Thyroid gland (tissue), 4 donors: ENCODE data around the gene ADGRF4.

Source experiments
- CTCF ChIP-seq, 6 experiments: fragments of 200-600 bp in 3 of 6; fragments of 450-650 bp in 3 of 6; sonication (generic) in 3 of 6; IDR thresholded peaks; one replicate each; pipeline ENCODE4 v1.5.1; 2016 to 2019; ENCODE audit warnings: antibody characterized with exemption in 6 of 6, mild to moderate bottlenecking in 2 of 6, inconsistent platforms in 1 of 6, moderate library complexity in 1 of 6
- POLR2A ChIP-seq, 2 donors: fragments of 450-650 bp; IDR thresholded peaks; one replicate each; pipeline ENCODE4 v1.6.1; 2017; ENCODE audit warnings: antibody characterized with exemption in 2 of 2, mild to moderate bottlenecking in 2 of 2, moderate library complexity in 1 of 2

DNA sequence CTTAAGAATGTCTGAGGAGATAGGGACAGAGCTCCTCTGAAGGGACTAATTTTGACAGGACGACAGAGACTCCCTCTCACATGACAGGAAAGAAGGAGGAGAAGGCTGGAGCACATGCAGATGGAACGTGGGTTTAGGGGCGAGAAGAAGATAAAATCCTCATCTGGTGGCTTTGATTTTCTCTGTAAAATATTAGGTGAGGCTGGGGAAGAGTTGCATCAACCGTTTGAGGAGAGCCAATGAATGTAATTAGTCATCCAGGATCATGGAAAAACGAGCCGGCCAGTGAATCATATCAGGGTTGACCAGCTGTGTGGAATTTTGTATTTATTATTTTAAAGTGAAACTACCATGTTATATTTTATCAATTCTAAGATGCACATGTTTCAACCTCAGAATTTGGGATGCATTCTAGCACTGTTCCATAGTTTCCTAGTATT, 46.9 kb upstream of the ADGRF4 start:
- no peak for TF ChIP-seq CTCF (IDR thresholded peaks at IDR 0.05)
- no peak for TF ChIP-seq POLR2A (IDR thresholded peaks at IDR 0.05)
